Nephron progenitor cell (in vitro differentiated cells): ENCODE results near the gene ITGB7.
"Not testable (repeated sequence)": the region's sequence is repeated elsewhere in the genome, so short reads cannot be mapped to it uniquely, and the experiment has no call there.

ENCODE experiments used
- DNase-seq: peaks from one replicate; pipeline ENCODE4 v3.0.0; 2021
- H3K27ac Mint-ChIP-seq: 2 replicates; pipeline ENCODE4 v1.8.0; 2021; ENCODE audit warnings: mild to moderate bottlenecking, moderate library complexity, mixed read lengths
- H3K27me3 Mint-ChIP-seq: 2 replicates; pipeline ENCODE4 v1.8.0; 2021; ENCODE audit warnings: mild to moderate bottlenecking, low read depth, mixed read lengths; ENCODE audit not compliant: poor library complexity
- H3K36me3 Mint-ChIP-seq: 2 replicates; pipeline ENCODE4 v1.8.0; 2021; ENCODE audit warnings: low read depth, mixed read lengths
- H3K4me1 Mint-ChIP-seq: 2 replicates; pipeline ENCODE4 v1.8.0; 2021; ENCODE audit warnings: mixed read lengths
- H3K4me3 Mint-ChIP-seq: 2 replicates; pipeline ENCODE4 v1.8.0; 2021; ENCODE audit warnings: mild to moderate bottlenecking, moderate library complexity, mixed read lengths
- H3K9me3 Mint-ChIP-seq: 2 replicates; pipeline ENCODE4 v1.8.0; 2021; ENCODE audit warnings: mild to moderate bottlenecking, moderate library complexity, mixed read lengths
- TF ChIP-seq, protein P1 (sequence below): fragments of 200-600 bp; sonication (generic); IDR thresholded peaks from 2 replicates; pipeline ENCODE4 v1.5.0; 2021; ENCODE audit warnings: antibody characterized with exemption

The ITGB7 gene

DNA sequence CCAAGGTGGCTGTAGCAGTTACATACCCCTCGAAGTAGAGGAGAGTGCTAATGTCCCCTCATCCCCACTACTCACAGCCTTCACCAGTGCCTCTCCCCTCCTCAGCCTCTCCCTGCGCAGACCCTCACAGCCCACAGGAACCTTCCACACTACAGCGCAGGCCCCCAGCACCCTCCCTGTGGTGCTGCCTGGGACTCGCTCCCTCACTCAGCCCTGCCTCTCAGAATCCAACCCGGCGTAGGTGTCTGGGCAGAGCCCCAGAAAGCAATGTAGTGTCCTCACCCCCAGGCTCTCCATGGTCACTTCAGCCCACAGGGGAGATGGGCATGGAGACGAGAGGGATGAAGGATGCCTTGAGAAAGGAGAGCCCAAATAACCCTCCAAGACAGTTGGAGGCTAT lies 37.4 kb downstream of the ITGB7 start:
- no peak overlapping the region for H3K4me3 Mint-ChIP-seq
- peaks cover 9% of the 10 kb centered on the region for H3K27me3 Mint-ChIP-seq
- peaks cover 41% of the 10 kb centered on the region for H3K4me1 Mint-ChIP-seq
- peak overlapping the region; percentile 11 for H3K27ac Mint-ChIP-seq
- H3K9me3 Mint-ChIP-seq: peaks cover 3% of the 10 kb centered on the region
- peaks cover 24% of the 10 kb centered on the region for H3K36me3 Mint-ChIP-seq
- no peak for DNase-seq
- TF ChIP-seq, protein P1, sequence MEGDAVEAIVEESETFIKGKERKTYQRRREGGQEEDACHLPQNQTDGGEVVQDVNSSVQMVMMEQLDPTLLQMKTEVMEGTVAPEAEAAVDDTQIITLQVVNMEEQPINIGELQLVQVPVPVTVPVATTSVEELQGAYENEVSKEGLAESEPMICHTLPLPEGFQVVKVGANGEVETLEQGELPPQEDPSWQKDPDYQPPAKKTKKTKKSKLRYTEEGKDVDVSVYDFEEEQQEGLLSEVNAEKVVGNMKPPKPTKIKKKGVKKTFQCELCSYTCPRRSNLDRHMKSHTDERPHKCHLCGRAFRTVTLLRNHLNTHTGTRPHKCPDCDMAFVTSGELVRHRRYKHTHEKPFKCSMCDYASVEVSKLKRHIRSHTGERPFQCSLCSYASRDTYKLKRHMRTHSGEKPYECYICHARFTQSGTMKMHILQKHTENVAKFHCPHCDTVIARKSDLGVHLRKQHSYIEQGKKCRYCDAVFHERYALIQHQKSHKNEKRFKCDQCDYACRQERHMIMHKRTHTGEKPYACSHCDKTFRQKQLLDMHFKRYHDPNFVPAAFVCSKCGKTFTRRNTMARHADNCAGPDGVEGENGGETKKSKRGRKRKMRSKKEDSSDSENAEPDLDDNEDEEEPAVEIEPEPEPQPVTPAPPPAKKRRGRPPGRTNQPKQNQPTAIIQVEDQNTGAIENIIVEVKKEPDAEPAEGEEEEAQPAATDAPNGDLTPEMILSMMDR: no peak

DNA sequence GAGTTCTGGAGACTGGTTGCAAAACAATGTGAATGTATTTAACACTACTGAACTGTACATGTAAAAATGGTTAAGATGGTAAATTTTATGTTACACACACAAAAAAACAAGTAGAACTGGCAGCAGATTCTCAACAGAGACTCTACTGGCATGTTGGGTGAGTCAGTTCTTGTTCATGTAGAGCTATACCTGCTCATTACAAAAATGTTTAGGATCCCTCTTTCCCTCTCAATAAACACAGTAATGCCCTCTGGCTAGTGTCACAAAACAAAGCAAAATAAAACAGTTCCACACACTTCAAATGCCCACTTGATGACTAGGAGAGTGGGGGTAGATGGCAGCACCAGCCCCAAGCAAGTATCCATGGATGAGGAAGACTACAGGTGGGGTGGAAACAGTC lies 40.2 kb downstream of the ITGB7 start:
- H3K9me3 Mint-ChIP-seq: peaks cover 3% of the 10 kb centered on the region
- H3K4me1 Mint-ChIP-seq: peaks cover 24% of the 10 kb centered on the region
- H3K4me3 Mint-ChIP-seq: no peak overlapping the region
- no peak overlapping the region for H3K27ac Mint-ChIP-seq
- no peak for DNase-seq
- peaks cover 29% of the 10 kb centered on the region for H3K36me3 Mint-ChIP-seq
- TF ChIP-seq, protein P1: no peak
- peaks cover 2% of the 10 kb centered on the region for H3K27me3 Mint-ChIP-seq

DNA sequence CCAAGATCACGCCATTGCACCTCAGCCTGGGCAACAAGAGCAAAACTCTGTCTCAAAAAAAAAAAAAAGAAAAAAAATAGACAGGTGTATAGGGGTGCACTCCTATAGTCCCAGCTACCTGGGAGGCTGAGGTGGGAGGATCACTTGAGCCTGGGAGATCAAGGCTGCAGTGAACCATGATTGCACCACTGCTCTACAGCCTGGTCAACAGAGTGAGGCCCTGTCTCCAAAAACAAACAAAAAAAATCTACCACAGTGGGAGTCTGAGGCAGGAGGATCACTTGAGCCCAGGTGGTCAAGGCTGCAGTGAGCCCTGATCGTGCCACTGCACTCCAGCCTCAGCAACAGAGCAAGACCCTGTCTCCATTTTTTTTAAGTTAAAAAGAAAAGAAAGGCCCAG lies 44.0 kb downstream of the ITGB7 start:
- not testable (repeated sequence) for H3K9me3 Mint-ChIP-seq, H3K4me3 Mint-ChIP-seq, H3K27me3 Mint-ChIP-seq, DNase-seq, H3K27ac Mint-ChIP-seq
- Mint-ChIP-seq H3K4me1 (peaks cover 12% of the 10 kb centered on the region), H3K36me3 (peaks cover 29% of the 10 kb centered on the region)

DNA sequence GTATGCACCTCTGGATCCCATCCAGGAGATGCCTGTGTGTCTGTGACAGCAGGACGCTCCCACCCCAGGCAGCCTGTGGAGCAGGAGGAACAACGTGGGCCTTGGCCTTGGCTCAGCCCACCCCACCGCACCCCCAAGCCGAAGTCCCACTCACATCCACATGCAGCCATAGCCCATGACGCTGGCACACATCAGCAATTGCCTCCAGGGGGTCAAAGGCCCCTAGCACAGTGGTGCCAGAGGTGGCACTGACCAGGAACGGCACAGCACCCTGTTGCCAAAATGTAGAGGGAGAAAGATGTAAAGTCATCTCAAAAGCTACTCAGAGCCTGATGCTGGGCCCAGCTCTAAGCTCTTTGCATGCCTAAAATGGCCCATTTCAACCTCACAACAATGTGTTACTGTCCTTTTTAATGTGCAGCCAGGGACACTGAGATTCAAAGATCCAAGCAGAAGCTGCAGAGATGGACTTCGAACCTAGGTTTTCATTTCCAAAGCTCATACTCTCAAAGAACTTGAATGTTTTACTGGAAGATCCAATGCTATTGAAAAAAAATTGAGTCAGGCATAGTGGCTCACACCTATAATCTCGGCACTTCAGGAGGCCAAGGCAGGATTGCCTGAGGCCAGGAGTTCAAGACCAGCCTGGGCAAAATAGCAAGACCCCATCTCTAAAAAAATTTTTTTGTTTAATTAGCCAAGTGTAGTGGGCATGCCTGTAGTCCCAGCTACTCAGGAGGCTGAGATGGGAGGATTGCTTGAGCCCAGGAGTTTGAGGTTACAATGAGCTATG lies 45.7 kb downstream of the ITGB7 start:
- TF ChIP-seq, protein P1: no peak
- peaks cover 3% of the 10 kb centered on the region for H3K9me3 Mint-ChIP-seq
- H3K36me3 Mint-ChIP-seq: peaks cover 19% of the 10 kb centered on the region
- DNase-seq: no peak
- no peak overlapping the region for H3K27ac Mint-ChIP-seq
- H3K27me3 Mint-ChIP-seq: no peaks in the 10 kb centered on the region
- H3K4me1 Mint-ChIP-seq: peaks cover 12% of the 10 kb centered on the region
- no peak overlapping the region for H3K4me3 Mint-ChIP-seq

DNA sequence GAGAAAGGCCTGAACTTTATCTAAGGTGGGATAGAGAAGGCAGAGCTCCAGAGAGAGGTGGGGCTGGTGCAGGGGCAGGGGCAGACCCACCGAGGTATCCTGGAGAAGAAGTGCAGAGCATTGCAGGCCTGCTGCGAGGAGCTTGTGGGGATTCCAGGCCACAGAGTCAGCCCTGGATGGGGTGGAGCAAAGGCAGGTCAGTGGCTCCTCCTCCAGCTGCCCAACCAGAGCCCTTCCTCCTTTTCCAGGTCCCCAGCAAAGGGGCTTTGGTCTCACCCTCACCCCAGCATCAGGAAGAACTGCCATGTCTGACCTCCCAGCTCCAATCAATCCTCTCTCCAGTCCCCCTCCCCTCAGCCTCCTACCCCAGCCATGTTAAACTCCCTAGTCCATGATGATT lies 46.4 kb downstream of the ITGB7 start:
- no peak for DNase-seq
- H3K36me3 Mint-ChIP-seq: peaks cover 13% of the 10 kb centered on the region
- H3K27me3 Mint-ChIP-seq: no peaks in the 10 kb centered on the region
- H3K4me1 Mint-ChIP-seq: peaks cover 12% of the 10 kb centered on the region
- H3K27ac Mint-ChIP-seq: peak overlapping the region; percentile 61
- H3K4me3 Mint-ChIP-seq: no peak overlapping the region
- TF ChIP-seq, protein P1: no peak
- peaks cover under 1% of the 10 kb centered on the region for H3K9me3 Mint-ChIP-seq

DNA sequence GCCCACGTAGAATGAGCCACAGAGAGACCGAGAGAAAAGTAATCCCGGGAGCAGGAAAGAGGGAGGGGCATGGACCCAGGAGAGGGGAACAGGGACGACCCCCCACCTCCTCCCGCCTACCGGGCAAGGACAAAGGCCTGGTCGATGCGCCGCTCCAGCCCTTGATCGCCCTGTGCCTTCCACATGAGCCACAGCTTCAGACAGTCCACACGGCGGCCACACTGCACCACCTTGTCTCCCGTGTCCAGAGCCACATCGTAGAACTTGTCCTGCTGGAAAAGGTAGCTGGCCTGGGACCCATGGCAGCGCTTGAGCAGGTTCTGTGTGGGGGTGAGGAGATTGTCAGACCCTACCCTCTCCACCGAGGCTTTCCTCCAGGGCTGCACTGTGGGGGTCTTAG lies 47.1 kb downstream of the ITGB7 start:
- H3K27me3 Mint-ChIP-seq: no peaks in the 10 kb centered on the region
- H3K36me3 Mint-ChIP-seq: peaks cover 9% of the 10 kb centered on the region
- H3K4me3 Mint-ChIP-seq: no peak overlapping the region
- DNase-seq: no peak
- H3K4me1 Mint-ChIP-seq: peaks cover 12% of the 10 kb centered on the region
- no peak overlapping the region for H3K27ac Mint-ChIP-seq
- H3K9me3 Mint-ChIP-seq: no peaks in the 10 kb centered on the region
- TF ChIP-seq, protein P1: no peak
